Measurements from ENCODE around the gene NDUFB1. TPM values are rescaled to one million over a fixed set of nuclear protein-coding genes. Genes with fewer than 3 reads are reported as not detected.
A peak's percentile ranks its signal among the peaks of the same experiment; 100 is the strongest.

The NDUFB1 gene
- polyA plus RNA-seq, 1 of the 3 experiments (the other 2 are of a cell fraction) = 298 TPM

DNA sequence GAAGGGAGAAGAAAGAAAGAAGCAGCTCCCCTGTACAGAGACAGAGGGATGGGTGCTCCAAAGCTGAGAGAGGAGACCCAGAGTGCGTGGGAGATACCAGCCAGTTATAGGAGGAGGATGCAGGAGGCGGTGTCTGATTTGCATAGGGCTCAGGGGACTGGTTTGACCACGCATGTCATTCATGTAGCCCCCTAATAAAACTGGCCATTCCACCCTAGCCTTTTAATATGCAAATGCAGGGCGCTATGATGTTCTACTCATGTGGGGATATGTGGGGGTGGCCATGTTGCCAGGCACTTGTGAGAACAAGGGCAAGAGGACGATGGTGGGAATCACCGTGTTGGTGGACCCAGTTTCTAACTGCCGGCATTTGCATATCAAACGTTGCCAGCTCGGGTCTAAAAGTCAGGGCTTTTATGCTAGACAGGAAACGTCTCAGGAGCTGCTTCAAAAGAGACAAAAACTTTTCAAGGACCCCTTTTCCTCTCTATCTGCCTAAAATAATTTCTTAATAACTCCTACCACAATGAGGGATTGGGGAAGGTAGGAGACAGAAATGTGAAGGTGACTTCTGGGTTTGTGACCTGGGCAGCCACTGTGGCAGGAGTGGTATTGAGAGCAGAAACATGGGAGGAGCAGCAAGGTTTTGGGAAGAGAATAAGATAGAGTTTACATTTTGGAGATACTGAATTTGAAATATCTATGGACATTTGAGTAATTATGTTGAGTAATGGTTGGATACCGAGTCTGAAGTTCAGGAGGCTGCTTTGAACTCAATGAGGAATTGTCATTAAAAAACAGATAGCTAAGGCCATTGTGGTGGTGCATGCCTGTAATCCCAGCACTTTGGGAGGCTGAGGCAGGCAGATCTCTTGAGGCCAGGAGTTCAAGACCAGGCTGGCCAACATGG, 12.9 kb downstream of the NDUFB1 start:
- H3K27ac ChIP-seq (ENCODE audit: low read depth in 2 of 2, low read length in 1 of 2) = no peak overlapping the region
- WGBS (ENCODE audit: low lambda C conversion rate) = 69% methylated on average over 11 of the region's 11 CpGs
- H3K36me3 ChIP-seq (replicated peaks in 1 of 2; ENCODE audit: control insufficient read depth in 1 of 2, insufficient read depth in 2 of 2, low read length in 1 of 2) = no peaks in the 10 kb centered on the region
- CTCF ChIA-PET = interaction anchor here (4.0 kb wide), 1 partner anchor 12 kb away, joined by 100 read pairs; the partner anchor contains the start of genes CPSF2 and NDUFB1
- H3K27me3 ChIP-seq (ENCODE audit: insufficient read depth) = no peaks in the 10 kb centered on the region
- H3K4me2 ChIP-seq = no peak overlapping the region
- no peak overlapping the region; the same call in 1 of the 2 replicates for H2AFZ ChIP-seq (ENCODE audit: low read depth)
- H3K9ac ChIP-seq = no peak overlapping the region
- peaks cover 19% of the 10 kb centered on the region for H3K79me2 ChIP-seq (ENCODE audit: insufficient read depth)
- H3K9me3 ChIP-seq = no peaks in the 10 kb centered on the region
- H3F3A ChIP-seq (replicated peaks; ENCODE audit: insufficient read depth) = peaks cover 5% of the 10 kb centered on the region
- H3K4me1 ChIP-seq (ENCODE audit: control insufficient read depth in 1 of 2, insufficient read depth in 2 of 2, low read depth in 1 of 2, low read length in 1 of 2) = peaks cover 3 to 4% of the 10 kb centered on the region in 2 experiments; a peak in 2 of 4 replicates
- H4K20me1 ChIP-seq (ENCODE audit: insufficient read depth) = no peaks in the 10 kb centered on the region; the same call in 1 of the 2 replicates
- POLR2A ChIA-PET = interaction anchor here (3.7 kb wide), 1 partner anchor 13 kb away, joined by 47 read pairs; the partner anchor contains the start of genes CPSF2 and NDUFB1
- H3K9me2 ChIP-seq = no peaks in the 10 kb centered on the region
- DNase-seq = no peak
- TF ChIP-seq, protein P1, sequence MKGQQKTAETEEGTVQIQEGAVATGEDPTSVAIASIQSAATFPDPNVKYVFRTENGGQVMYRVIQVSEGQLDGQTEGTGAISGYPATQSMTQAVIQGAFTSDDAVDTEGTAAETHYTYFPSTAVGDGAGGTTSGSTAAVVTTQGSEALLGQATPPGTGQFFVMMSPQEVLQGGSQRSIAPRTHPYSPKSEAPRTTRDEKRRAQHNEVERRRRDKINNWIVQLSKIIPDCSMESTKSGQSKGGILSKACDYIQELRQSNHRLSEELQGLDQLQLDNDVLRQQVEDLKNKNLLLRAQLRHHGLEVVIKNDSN (IDR thresholded peaks at IDR 0.05; ENCODE audit: borderline replicate concordance, low read depth) = no peak
- no peak for TF ChIP-seq RXRA (IDR thresholded peaks at IDR 0.05; ENCODE audit: borderline replicate concordance, low read depth)
- no peak overlapping the region for H3K4me3 ChIP-seq (ENCODE audit: low read depth in 2 of 2, low read length in 1 of 2)

DNA sequence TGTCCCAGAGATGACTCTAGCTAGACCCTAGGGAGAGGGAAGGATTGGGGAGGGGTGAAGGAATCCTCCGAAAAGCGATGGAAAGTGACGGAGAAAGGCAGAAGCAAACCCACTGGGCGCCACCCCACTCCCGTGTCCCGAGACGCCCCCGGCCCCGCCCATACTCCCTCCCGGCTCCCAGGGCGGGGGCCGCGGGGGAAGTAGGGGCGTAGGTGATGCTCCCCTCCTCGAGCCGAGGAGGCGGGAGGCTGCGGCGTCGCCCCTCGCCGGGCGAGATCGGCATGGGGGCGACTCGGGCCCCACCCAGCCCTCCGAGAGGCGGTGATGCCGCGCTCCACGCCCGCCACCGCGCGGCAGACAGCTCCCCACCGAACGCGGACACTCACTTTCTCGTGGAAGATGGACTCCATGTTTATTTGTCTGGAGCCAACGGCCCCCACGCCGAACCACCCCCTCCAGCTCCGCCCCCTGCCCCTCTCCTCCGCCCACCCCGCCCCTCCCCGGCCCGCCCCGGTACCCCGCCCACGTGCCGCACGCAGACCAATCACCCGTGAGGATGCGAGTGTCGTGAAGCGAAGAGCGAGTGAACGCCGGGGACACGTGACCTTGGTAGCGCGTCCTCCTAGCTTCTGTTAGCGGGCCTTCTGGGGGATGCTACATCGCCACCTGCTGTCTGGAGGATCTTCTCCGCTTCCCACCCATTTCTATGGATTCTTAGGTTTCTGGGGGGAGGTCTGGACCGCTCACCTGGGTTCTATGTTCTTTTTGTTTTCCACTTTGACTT, 15.2 kb downstream of the NDUFB1 start, which contains the start of gene ATXN3:
Gene ATXN3 (minus strand): TSS at position 440 of the 784 bp plus-strand sequence. CDS start 30 bp downstream, at position 410.
- WGBS (ENCODE audit: low lambda C conversion rate) = 3% methylated on average over 30 of the region's 66 CpGs
- TF ChIP-seq EZH2phosphoT487 (IDR thresholded peaks at IDR 0.05; ENCODE audit: borderline replicate concordance, low read depth) (no peak), FOXM1 (IDR thresholded peaks at IDR 0.05; ENCODE audit: low read depth) (no peak), JUND (IDR thresholded peaks at IDR 0.05) (no peak), CHD2 (IDR thresholded peaks at IDR 0.05; ENCODE audit: low read length, partially characterized antibody) (no peak), TCF12 (IDR thresholded peaks at IDR 0.05) (no peak), YY1 (IDR thresholded peaks at IDR 0.05; ENCODE audit: low read depth) (peak; percentile 73), FOXJ3 (CRISPR knock-in tag; IDR thresholded peaks at IDR 0.05) (no peak)
- TF ChIP-seq, protein P2, sequence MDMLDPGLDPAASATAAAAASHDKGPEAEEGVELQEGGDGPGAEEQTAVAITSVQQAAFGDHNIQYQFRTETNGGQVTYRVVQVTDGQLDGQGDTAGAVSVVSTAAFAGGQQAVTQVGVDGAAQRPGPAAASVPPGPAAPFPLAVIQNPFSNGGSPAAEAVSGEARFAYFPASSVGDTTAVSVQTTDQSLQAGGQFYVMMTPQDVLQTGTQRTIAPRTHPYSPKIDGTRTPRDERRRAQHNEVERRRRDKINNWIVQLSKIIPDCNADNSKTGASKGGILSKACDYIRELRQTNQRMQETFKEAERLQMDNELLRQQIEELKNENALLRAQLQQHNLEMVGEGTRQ (IDR thresholded peaks at IDR 0.05; ENCODE audit: borderline replicate concordance, low read depth, low read length) = peak; percentile 95
- TF ChIP-seq, protein P3, sequence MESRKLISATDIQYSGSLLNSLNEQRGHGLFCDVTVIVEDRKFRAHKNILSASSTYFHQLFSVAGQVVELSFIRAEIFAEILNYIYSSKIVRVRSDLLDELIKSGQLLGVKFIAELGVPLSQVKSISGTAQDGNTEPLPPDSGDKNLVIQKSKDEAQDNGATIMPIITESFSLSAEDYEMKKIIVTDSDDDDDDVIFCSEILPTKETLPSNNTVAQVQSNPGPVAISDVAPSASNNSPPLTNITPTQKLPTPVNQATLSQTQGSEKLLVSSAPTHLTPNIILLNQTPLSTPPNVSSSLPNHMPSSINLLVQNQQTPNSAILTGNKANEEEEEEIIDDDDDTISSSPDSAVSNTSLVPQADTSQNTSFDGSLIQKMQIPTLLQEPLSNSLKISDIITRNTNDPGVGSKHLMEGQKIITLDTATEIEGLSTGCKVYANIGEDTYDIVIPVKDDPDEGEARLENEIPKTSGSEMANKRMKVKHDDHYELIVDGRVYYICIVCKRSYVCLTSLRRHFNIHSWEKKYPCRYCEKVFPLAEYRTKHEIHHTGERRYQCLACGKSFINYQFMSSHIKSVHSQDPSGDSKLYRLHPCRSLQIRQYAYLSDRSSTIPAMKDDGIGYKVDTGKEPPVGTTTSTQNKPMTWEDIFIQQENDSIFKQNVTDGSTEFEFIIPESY (IDR thresholded peaks at IDR 0.05; ENCODE audit: borderline replicate concordance, low read depth) = no peak
- TF ChIP-seq, protein P4, sequence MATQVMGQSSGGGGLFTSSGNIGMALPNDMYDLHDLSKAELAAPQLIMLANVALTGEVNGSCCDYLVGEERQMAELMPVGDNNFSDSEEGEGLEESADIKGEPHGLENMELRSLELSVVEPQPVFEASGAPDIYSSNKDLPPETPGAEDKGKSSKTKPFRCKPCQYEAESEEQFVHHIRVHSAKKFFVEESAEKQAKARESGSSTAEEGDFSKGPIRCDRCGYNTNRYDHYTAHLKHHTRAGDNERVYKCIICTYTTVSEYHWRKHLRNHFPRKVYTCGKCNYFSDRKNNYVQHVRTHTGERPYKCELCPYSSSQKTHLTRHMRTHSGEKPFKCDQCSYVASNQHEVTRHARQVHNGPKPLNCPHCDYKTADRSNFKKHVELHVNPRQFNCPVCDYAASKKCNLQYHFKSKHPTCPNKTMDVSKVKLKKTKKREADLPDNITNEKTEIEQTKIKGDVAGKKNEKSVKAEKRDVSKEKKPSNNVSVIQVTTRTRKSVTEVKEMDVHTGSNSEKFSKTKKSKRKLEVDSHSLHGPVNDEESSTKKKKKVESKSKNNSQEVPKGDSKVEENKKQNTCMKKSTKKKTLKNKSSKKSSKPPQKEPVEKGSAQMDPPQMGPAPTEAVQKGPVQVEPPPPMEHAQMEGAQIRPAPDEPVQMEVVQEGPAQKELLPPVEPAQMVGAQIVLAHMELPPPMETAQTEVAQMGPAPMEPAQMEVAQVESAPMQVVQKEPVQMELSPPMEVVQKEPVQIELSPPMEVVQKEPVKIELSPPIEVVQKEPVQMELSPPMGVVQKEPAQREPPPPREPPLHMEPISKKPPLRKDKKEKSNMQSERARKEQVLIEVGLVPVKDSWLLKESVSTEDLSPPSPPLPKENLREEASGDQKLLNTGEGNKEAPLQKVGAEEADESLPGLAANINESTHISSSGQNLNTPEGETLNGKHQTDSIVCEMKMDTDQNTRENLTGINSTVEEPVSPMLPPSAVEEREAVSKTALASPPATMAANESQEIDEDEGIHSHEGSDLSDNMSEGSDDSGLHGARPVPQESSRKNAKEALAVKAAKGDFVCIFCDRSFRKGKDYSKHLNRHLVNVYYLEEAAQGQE (IDR thresholded peaks at IDR 0.05; ENCODE audit: low read depth, low read length) = no peak
- TF ChIP-seq, protein P5, sequence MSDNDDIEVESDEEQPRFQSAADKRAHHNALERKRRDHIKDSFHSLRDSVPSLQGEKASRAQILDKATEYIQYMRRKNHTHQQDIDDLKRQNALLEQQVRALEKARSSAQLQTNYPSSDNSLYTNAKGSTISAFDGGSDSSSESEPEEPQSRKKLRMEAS (IDR thresholded peaks at IDR 0.05; ENCODE audit: low read depth) = peak; percentile 83

More for the DNA sequence above, 15.2 kb downstream of the NDUFB1 start, which contains the start of gene ATXN3:
- no peaks in the 10 kb centered on the region for H3K9me3 ChIP-seq
- peaks cover 3 to 4% of the 10 kb centered on the region in 2 experiments; a peak in 2 of 4 replicates for H3K4me1 ChIP-seq (ENCODE audit: control insufficient read depth in 1 of 2, insufficient read depth in 2 of 2, low read depth in 1 of 2, low read length in 1 of 2)
- H4K20me1 ChIP-seq (ENCODE audit: insufficient read depth) = peaks cover 5% of the 10 kb centered on the region; the same call in 1 of the 2 replicates
- no peaks in the 10 kb centered on the region for H3K36me3 ChIP-seq (replicated peaks in 1 of 2; ENCODE audit: control insufficient read depth in 1 of 2, insufficient read depth in 2 of 2, low read length in 1 of 2)
- no peaks in the 10 kb centered on the region for H3K9me2 ChIP-seq
- H3K4me3 ChIP-seq (ENCODE audit: low read depth in 2 of 2, low read length in 1 of 2) = peak within 1 kb of the TSS; percentile 67 to 82
- H3F3A ChIP-seq (replicated peaks; ENCODE audit: insufficient read depth) = peaks cover 5% of the 10 kb centered on the region
- peak; percentile 98 for DNase-seq
- H2AFZ ChIP-seq (ENCODE audit: low read depth) = peak within 1 kb of the TSS; percentile 94
- peaks cover 42% of the 10 kb centered on the region for H3K79me2 ChIP-seq (ENCODE audit: insufficient read depth)
- POLR2A ChIA-PET = interaction anchor here (0.9 to 3.7 kb wide), 5 partner anchors 10 to 66 kb away, joined by 3 to 47 read pairs (median 4); partner anchors contain the start of genes CPSF2, NDUFB1 and TRIP11
- no peaks in the 10 kb centered on the region for H3K27me3 ChIP-seq (ENCODE audit: insufficient read depth)
- H3K9ac ChIP-seq = peak within 1 kb of the TSS; percentile 85
- peak within 1 kb of the TSS; percentile 89 to 90 for H3K27ac ChIP-seq (ENCODE audit: low read depth in 2 of 2, low read length in 1 of 2)
- peak within 1 kb of the TSS; percentile 73 for H3K4me2 ChIP-seq
- CTCF ChIA-PET = interaction anchor here (0.6 to 4.0 kb wide), 17 partner anchors 9 to 825 kb away, joined by 3 to 100 read pairs (median 4); partner anchors contain the start of genes CPSF2, NDUFB1 and TRIP11

Data from SK-N-SH (cell line).